ENCODE results near the gene TCAP.

- TF ChIP-seq, protein P1, sequence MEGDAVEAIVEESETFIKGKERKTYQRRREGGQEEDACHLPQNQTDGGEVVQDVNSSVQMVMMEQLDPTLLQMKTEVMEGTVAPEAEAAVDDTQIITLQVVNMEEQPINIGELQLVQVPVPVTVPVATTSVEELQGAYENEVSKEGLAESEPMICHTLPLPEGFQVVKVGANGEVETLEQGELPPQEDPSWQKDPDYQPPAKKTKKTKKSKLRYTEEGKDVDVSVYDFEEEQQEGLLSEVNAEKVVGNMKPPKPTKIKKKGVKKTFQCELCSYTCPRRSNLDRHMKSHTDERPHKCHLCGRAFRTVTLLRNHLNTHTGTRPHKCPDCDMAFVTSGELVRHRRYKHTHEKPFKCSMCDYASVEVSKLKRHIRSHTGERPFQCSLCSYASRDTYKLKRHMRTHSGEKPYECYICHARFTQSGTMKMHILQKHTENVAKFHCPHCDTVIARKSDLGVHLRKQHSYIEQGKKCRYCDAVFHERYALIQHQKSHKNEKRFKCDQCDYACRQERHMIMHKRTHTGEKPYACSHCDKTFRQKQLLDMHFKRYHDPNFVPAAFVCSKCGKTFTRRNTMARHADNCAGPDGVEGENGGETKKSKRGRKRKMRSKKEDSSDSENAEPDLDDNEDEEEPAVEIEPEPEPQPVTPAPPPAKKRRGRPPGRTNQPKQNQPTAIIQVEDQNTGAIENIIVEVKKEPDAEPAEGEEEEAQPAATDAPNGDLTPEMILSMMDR (IDR thresholded peaks at IDR 0.05; ENCODE audit: low read depth, low read length, poor library complexity, severe bottlenecking): no peak
- no peak for TF ChIP-seq EZH2phosphoT487 (IDR thresholded peaks at IDR 0.05; ENCODE audit: borderline replicate concordance, low read length)
These were observed 9.0 kb downstream of the TCAP start for GRCh38 chr17:39674179-39674578.

Measured in DOHH2 (cell line).